Smooth muscle cell of the brain vasculature (primary cell): ENCODE measurements around the gene PHACTR3.

Experiments
- DNase-seq: peaks from one replicate; pipeline ENCODE4 v3.0.0-alpha.2; 2012; ENCODE audit warnings: low read depth, low spot score

PHACTR3 gene

GRCh38 chr20:59645761-59646171 lies 41.4 kb downstream of the PHACTR3 start:
- DNase-seq, result no peak

- DNase-seq, result no peak
These were observed 42.1 kb downstream of the PHACTR3 start for GRCh38 chr20:59646487-59646886.

- DNase-seq, result no peak
These were observed 42.9 kb downstream of the PHACTR3 start for GRCh38 chr20:59647271-59647670.

- no peak for DNase-seq
These were observed 44.2 kb downstream of the PHACTR3 start for GRCh38 chr20:59648466-59649070.

GRCh38 chr20:59650418-59650817 lies 46.1 kb downstream of the PHACTR3 start:
- no peak for DNase-seq

- no peak for DNase-seq
These were observed 48.0 kb downstream of the PHACTR3 start for GRCh38 chr20:59652381-59652780.

GRCh38 chr20:59656417-59656816 lies 52.1 kb downstream of the PHACTR3 start:
- DNase-seq, result no peak

GRCh38 chr20:59657459-59658046 lies 53.2 kb downstream of the PHACTR3 start:
- DNase-seq, result no peak

- no peak for DNase-seq
These were observed 56.1 kb downstream of the PHACTR3 start for GRCh38 chr20:59660471-59660870.

- DNase-seq, result no peak
These were observed 56.8 kb downstream of the PHACTR3 start for GRCh38 chr20:59661153-59661552.

GRCh38 chr20:59661621-59662020 lies 57.3 kb downstream of the PHACTR3 start:
- no peak for DNase-seq

GRCh38 chr20:59662161-59662560 lies 57.8 kb downstream of the PHACTR3 start:
- no peak for DNase-seq

- DNase-seq, result no peak
These were observed 58.6 kb downstream of the PHACTR3 start for GRCh38 chr20:59662856-59663512.

- DNase-seq, result no peak
These were observed 59.2 kb downstream of the PHACTR3 start for GRCh38 chr20:59663513-59664060.

GRCh38 chr20:59664421-59664941 lies 60.1 kb downstream of the PHACTR3 start:
- DNase-seq, result no peak

GRCh38 chr20:59665656-59666555 lies 61.6 kb downstream of the PHACTR3 start:
- DNase-seq, result no peak

GRCh38 chr20:59666586-59666985 lies 62.2 kb downstream of the PHACTR3 start:
- DNase-seq, result no peak

- DNase-seq, result no peak
These were observed 62.8 kb downstream of the PHACTR3 start for GRCh38 chr20:59667131-59667530.

- DNase-seq, result no peak
These were observed 63.7 kb downstream of the PHACTR3 start for GRCh38 chr20:59667981-59668515.

GRCh38 chr20:59668926-59669850 lies 64.8 kb downstream of the PHACTR3 start:
- DNase-seq, result no peak
